Right cardiac atrium (tissue), 5 donors: ENCODE results near the gene CNDP2. TPM values are rescaled to one million over a fixed set of nuclear protein-coding genes. Genes with fewer than 3 reads are reported as not detected.

Source experiments
- ATAC-seq, 2 donors: fragments of 200-7000 bp; cut with Tn5 transposase; one replicate each; pipeline versions ENCODE4 v1.8.0 to v1.9.1; 2020; ENCODE audit warnings: moderate library complexity in 2 of 2, mild to moderate bottlenecking in 1 of 2
- DNase-seq, 3 donors: peaks; one replicate each; pipeline ENCODE4 v3.0.0-alpha.2; 2020
- H3K27ac ChIP-seq: one replicate; pipeline ENCODE4 v1.5.1; 2013; ENCODE audit warnings: mild to moderate bottlenecking, low read length, control low read depth, moderate library complexity
- H3K27me3 ChIP-seq: one replicate; pipeline ENCODE4 v1.6.1; 2013; ENCODE audit not compliant: control insufficient read depth, insufficient read depth
- H3K4me1 ChIP-seq: one replicate; pipeline ENCODE4 v1.6.1; 2013; ENCODE audit warnings: low read length; ENCODE audit not compliant: control insufficient read depth, insufficient read depth
- H3K4me3 ChIP-seq: one replicate; pipeline ENCODE4 v1.5.1; 2013; ENCODE audit warnings: low read length, control low read depth
- H3K9me3 ChIP-seq: one replicate; pipeline ENCODE4 v1.6.1; 2013; ENCODE audit warnings: low read length; ENCODE audit not compliant: control insufficient read depth
- WGBS: extraction: QIAGEN DNeasy Blood & Tissue Kit; methylation state at CpG from one replicate; pipeline ENCODE4 v1.1.7; 2013; 5-methylcytosine and 5-hydroxymethylcytosine counted together
- intact Hi-C, 4 donors: fragments of 100-400 bp; cut with DNase I; formaldehyde crosslinking; loops; one replicate each; pipeline versions ENCODE4 v1.11.0 to v1.14.0; 2022 to 2023
- polyA plus RNA-seq: library from polyadenylated mRNA; stranded (reverse); fragments of 200-250 nt; gene quantifications from one replicate; pipeline ENCODE4 v1.2.3, GENCODE V29; 2013
- total RNA-seq, 4 donors: library from RNA; stranded (reverse); fragmentation: NEBNext Ultra II Directional; extraction: Animal tissue kit (Norgen Biotek cat#: 25700); gene quantifications; one replicate each; pipeline ENCODE4 v1.2.1, GENCODE V29; 2021
- donor health status: healthy with polysubstance abuse.
- donor health status: DM: no; HTN: yes; CAD: no.
- donor health status: DM: no; HTN: no; CAD: no.
- donor health status: DM: no; HTN: yes; CAD: no; lungs with severe emphysema.
- donor health status: DM: yes; HTN: yes; CAD: no.

Gene CNDP2
- total and polyA plus RNA-seq, 5 donors, result 41.0 to 60.7 (median 54.2) TPM

DNA sequence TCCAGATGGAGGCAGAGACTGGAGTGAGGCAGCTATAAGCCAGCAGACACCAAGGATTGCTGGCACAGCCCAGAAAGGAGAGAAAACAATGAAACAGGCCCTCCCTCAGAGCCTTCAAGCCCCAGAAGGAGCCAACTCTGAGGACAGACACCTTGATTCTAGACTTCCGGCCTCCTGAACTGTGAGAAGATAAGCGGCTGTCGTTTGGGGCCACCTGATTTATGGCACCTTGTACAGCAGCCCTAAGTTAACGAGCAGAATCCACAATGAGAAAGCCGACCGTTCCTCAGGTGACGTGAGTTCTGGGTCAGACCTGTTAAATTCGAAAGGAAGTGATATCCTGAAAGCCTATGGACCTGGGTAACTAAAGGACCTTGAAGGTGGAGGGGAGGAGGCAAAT, 7.3 kb upstream of the CNDP2 start:
- no peak overlapping the region for H3K4me3 ChIP-seq
- H3K9me3 ChIP-seq, result no peaks in the 10 kb centered on the region
- intact Hi-C loops, result no loop called here
- H3K27ac ChIP-seq, result no peak overlapping the region
- 89% methylated on average over 8 of the region's 8 CpGs for WGBS
- ATAC-seq, result no peak
- no peaks in the 10 kb centered on the region for H3K4me1 ChIP-seq
- no peaks in the 10 kb centered on the region for H3K27me3 ChIP-seq
- no peak for DNase-seq

DNA sequence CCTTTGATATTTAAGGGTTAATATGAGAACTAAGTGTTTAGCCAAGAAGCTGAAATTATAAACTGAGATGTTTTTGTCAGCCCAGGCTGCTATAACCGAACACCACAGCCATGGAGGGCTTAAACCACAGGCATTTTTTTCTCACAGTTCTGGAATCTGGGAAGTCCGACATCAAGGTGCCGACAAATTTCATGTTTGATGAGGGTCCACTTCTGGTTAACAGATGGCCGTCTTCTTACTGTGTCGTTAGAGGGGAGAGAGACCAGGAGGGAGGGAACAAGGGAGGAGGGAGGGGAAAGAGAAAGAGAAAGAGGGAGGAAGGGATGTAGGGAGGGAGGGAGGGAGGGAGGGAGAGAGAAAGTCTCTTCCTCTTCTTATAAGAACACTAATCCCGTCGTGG, 6.5 kb upstream of the CNDP2 start:
- Histone ChIP-seq H3K27ac (no peak overlapping the region), H3K9me3 (no peaks in the 10 kb centered on the region), H3K4me3 (no peak overlapping the region), H3K4me1 (no peaks in the 10 kb centered on the region), H3K27me3 (no peaks in the 10 kb centered on the region)
- ATAC-seq, result no peak
- 29% methylated on average over 7 of the region's 7 CpGs for WGBS
- no peak for DNase-seq
- intact Hi-C loops, result loop anchor here in 1 of 4 donors (5.0 kb wide), 1 partner anchor 137 kb away; no protein-coding TSS in a partner anchor

DNA sequence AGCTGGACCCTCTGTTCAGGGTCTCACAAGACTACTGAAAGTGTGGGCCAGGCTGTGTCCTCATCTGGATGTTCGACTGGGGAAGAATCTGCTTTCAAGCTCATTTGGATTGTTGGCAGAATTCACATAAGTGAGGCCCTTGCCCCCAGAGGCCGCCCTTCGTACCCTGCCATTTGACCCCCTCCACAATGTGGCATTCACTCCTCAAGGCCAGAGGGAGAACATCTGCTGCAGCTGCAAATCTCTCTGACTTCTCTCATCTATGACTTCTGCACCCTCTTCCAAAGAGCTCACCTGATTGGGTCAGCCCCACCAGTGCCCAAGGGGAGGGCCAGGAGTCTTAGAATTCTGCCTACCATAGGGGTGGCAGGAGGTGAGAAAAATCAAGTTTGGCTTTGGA, 3.9 kb upstream of the CNDP2 start:
- Histone ChIP-seq H3K4me1 (peaks cover 3% of the 10 kb centered on the region), H3K9me3 (no peaks in the 10 kb centered on the region), H3K27me3 (no peaks in the 10 kb centered on the region), H3K4me3 (no peak overlapping the region), H3K27ac (no peak overlapping the region)
- ATAC-seq (no peak), DNase-seq (no peak)
- WGBS, result 91% methylated on average over 3 of the region's 3 CpGs
- intact Hi-C loops, result loop anchor here in 1 of 4 donors (5.0 kb wide), 1 partner anchor 140 kb away; no protein-coding TSS in a partner anchor

DNA sequence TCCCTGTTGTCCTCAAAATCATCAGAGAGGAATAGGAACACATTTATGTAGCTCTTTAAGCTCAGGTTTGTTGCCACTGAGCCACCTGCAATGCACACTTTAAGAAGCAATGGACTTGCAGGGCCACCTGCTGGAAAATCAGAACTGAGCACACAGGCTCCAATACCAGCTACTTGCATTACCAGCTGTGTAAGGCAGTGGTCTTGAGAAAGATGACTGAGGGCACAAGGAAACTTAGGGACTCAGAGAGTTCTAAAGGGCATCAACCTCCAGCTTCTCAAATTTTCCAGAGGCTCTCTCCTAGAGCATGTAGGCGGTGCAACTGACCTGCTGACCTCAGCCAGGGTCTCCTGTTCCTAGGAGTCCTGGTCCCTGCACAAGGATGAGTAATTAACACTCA, 2.5 kb upstream of the CNDP2 start:
- H3K9me3 ChIP-seq, result no peaks in the 10 kb centered on the region
- DNase-seq, result peak in 1 of 3 donors; percentile 49
- no peaks in the 10 kb centered on the region for H3K27me3 ChIP-seq
- no peak overlapping the region for H3K4me3 ChIP-seq
- H3K4me1 ChIP-seq, result peaks cover 3% of the 10 kb centered on the region
- ATAC-seq, result no peak
- WGBS, result 64% methylated on average over 1 of the region's 1 CpG
- H3K27ac ChIP-seq, result no peak overlapping the region
- intact Hi-C loops, result loop anchor here in 1 of 4 donors (5.0 kb wide), 1 partner anchor 141 kb away; no protein-coding TSS in a partner anchor

DNA sequence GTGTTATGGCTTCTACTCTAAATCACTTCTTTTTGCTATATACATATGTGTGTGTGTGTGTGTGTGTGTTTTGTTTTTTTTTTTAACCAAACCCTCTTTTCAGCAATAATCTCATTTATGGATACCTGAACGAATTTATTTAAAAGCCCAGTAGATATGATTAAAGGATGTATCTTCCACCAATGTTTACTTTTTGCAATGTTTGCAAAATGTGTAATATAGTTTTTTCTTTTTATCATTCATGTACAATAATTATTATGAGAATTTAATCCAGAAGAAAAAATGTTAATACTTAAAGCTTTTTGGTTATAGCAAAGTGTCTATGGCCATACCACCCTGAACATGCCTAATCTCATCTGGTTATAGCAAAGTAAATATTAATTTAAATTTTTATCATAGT, 1.6 kb upstream of the CNDP2 start:
- WGBS, result 73% methylated on average over 1 of the region's 1 CpG
- Histone ChIP-seq H3K4me3 (no peak overlapping the region), H3K4me1 (peaks cover 3% of the 10 kb centered on the region), H3K9me3 (no peaks in the 10 kb centered on the region), H3K27ac (no peak overlapping the region), H3K27me3 (no peaks in the 10 kb centered on the region)
- intact Hi-C loops, result loop anchor here in 1 of 4 donors (5.0 kb wide), 1 partner anchor 142 kb away; no protein-coding TSS in a partner anchor
- DNase-seq (no peak), ATAC-seq (no peak)

DNA sequence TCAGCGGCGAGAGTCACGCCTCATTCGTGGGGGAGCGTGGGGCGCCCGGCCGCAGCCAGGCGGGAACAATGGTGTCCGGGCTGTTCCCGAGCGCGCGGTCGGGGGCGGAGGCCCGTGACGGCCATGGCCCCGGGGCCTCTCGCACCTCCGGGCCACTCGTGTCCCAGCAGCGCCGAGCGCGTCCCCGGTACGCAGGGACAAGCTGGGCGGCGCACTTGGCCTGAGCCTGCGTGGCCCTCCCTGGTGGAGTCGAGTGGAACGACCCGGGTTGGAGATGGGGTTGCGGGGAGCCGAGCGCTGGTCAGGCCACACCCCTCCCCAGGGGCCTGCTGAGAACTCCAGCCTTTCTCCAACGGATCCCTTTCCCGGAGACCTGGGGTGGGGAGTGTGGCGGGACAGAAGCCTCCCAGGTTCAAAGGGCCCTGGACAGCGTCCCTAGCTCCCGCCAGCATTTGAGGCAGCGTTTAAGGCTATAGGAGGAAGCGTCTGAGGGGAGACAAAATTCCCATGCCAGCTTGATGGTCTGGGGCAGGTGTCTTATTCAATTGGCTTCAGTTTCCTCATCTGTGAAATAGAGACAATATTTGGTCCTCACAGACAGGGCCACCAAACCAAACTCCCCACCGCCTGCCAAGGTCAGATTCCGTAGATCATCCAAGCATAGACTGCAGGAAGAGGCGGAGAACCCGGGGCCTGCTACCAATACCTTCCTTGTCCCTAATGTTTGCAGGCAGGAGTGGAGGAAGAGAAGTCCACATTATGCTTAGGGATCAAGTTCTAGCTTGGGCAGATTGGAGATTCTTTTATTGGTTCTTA, 553 bp downstream of the CNDP2 start:
- DNase-seq, result peak; percentile 76 to 88 (median 88)
- WGBS, result 4% methylated on average over 48 of the region's 48 CpGs
- H3K4me3 ChIP-seq, result peak overlapping the region; percentile 60
- ATAC-seq, result peak; percentile 72 to 75
- intact Hi-C loops, result no loop called here
- peaks cover 3% of the 10 kb centered on the region for H3K4me1 ChIP-seq
- peak overlapping the region; percentile 64 for H3K27ac ChIP-seq
- no peaks in the 10 kb centered on the region for H3K27me3 ChIP-seq
- no peaks in the 10 kb centered on the region for H3K9me3 ChIP-seq

DNA sequence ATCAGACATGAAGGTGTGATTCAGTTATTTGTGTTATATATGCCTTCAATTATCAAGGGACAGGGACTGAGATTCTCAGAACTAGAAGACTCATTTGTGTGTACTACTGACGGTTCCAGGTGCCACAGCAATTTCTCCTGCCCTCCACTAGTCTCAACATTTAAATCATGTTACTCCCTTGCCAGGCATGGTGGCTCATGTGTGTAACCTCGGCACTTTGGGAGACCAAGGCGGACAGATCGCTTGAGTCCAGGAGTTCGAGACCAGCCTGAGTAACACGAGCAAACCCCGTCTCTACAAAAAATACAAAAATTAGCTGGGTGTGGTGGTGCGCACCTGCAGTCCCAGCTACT, 1.1 kb downstream of the CNDP2 start:
- no peaks in the 10 kb centered on the region for H3K27me3 ChIP-seq
- DNase-seq (no peak), ATAC-seq (no peak)
- H3K27ac ChIP-seq, result no peak overlapping the region
- no peak overlapping the region for H3K4me3 ChIP-seq
- whole genome bisulfite sequencing, result 95% methylated on average over 8 of the region's 8 CpGs
- H3K4me1 ChIP-seq, result peaks cover 3% of the 10 kb centered on the region
- no peaks in the 10 kb centered on the region for H3K9me3 ChIP-seq
- intact Hi-C loops, result no loop called here

DNA sequence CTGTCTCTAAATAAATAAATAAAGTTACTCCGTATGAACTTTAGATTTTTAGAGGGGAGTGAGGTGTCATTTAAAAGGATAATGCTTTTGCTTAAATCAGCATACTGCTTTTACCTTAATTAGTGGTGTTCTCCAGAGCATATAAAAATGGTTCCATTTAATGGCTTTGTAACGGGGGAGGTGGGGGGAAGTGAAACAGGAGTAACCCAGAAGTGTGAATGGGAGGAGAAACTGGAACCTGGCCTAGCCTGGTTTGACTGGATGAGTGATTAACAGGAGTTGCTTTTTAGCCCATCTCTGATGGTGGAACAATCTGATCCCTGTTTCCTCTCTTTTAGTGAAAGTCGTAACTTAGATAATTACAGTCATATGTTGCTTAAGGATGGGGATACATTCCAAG, 1.6 kb downstream of the CNDP2 start:
- no peak for ATAC-seq
- Histone ChIP-seq H3K9me3 (no peaks in the 10 kb centered on the region), H3K27me3 (no peaks in the 10 kb centered on the region), H3K4me1 (peaks cover 3% of the 10 kb centered on the region), H3K4me3 (no peak overlapping the region), H3K27ac (no peak overlapping the region)
- intact Hi-C loops, result no loop called here
- DNase-seq, result no peak
- 84% methylated on average over 3 of the region's 3 CpGs for WGBS

DNA sequence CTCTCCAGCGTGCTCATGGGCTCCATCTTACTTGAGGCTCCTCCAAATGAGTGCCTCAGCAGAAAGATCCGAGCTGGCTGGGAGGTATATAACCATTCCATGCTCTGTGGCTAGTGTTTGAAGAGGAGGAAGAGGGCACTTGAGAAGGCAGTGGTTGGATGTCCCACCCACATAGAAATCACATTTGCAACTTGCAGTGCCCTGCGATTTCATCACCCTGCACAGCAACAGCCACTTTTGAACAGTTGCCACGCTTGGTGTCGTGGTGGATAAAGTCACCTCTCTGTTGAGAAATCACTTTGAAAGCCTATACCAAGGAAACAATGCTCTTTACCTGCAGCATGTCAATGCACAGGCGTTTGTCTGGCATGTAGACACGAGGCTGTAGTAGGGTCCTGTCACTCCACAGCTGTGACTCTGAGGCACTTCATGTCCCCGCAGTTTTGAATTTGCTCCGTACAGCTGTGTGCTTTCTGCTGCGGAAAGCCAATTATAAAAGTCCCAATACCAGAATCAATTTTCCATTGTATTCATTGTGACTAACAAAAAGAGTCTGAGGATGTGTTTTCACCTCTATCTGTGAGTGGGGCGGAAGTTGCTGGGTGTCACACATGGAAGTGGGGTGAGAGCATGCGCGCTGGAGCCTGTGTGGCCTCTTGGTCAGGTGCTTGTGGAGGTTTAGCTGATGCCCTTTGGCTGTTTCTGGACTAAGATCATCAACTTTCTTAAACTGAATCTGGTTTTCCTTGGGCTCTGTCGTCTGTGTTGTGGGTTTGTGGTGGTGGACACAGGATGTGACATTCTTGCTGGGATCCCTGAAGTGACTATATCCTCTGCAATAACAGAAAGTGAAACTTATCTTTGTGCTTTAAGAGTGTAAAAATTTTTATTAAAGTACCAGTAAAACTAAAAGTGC, 2.8 kb downstream of the CNDP2 start:
- WGBS, result 74% methylated on average over 14 of the region's 14 CpGs
- ATAC-seq (no peak), DNase-seq (peak in 2 of 3 donors; percentile 72 to 79)
- Histone ChIP-seq H3K27me3 (no peaks in the 10 kb centered on the region), H3K4me1 (peaks cover 3% of the 10 kb centered on the region), H3K4me3 (peak overlapping the region; percentile 22), H3K9me3 (no peaks in the 10 kb centered on the region), H3K27ac (peak overlapping the region; percentile 25)
- intact Hi-C loops, result no loop called here

DNA sequence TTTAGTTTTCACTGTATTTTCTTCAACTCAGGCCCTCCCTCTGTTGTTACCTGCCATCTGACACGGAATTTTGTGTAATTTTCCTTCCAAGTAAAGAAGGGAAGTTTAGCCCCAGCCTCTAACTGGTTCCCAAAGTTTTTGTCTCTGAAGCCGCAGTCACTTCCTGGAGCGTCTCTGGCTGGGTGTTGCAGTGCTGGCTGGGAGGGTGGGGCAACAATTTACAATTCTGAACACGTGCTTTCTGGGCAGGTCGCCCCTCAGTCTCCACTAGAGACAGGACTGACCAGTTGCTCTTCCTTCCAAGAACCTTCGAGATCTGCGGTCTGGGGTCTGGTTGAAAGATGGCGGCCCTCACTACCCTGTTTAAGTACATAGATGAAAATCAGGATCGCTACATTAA, 3.5 kb downstream of the CNDP2 start:
- peak in 1 of 2 donors; percentile 27 for ATAC-seq
- intact Hi-C loops, result no loop called here
- no peaks in the 10 kb centered on the region for H3K27me3 ChIP-seq
- no peaks in the 10 kb centered on the region for H3K9me3 ChIP-seq
- 52% methylated on average over 9 of the region's 9 CpGs for WGBS
- peaks cover 3% of the 10 kb centered on the region for H3K4me1 ChIP-seq
- H3K4me3 ChIP-seq, result peak overlapping the region; percentile 22
- peak; percentile 78 to 89 (median 84) for DNase-seq
- no peak overlapping the region for H3K27ac ChIP-seq

DNA sequence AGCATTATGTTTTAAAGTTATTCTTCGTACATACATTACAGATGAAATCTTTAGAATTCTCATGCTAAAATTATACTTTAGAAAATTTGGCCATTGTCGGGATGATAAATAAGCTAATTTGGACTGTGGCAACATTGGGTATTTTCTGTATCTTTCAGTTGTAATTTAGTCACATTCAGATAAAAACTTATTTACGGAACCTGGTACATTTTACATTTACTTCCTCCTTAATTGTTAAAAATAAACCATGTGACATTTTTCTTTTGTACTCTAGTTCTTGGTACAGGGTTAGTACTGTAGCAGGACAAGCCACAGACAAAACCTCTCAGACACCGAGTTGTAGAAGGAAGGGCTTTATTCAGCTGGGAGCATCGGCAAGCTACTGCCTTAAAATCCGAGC, 4.2 kb downstream of the CNDP2 start:
- no peak overlapping the region for H3K27ac ChIP-seq
- ATAC-seq (no peak), DNase-seq (no peak)
- 86% methylated on average over 6 of the region's 6 CpGs for WGBS
- H3K4me3 ChIP-seq, result no peak overlapping the region
- H3K27me3 ChIP-seq, result no peaks in the 10 kb centered on the region
- H3K4me1 ChIP-seq, result peaks cover 3% of the 10 kb centered on the region
- intact Hi-C loops, result no loop called here
- no peaks in the 10 kb centered on the region for H3K9me3 ChIP-seq
